Mesenteric fat pad (tissue), 1 donor: ENCODE data around the gene MEIOSIN. TPM values are rescaled to one million over a fixed set of nuclear protein-coding genes. Genes with fewer than 3 reads are reported as not detected.
"Not testable (repeated sequence)": the region's sequence is repeated elsewhere in the genome, so short reads cannot be mapped to it uniquely, and the experiment has no call there.

Experiments
- DNase-seq: peaks from one replicate; pipeline ENCODE4 v3.0.0-alpha.2; 2020; ENCODE audit warnings: low spot score
- long read RNA-seq: library from polyadenylated mRNA; unstranded; transcript quantifications from one replicate; pipeline ENCODE4 v2.0.0, GENCODE V29; 2020
- total RNA-seq: library from RNA; stranded (reverse); fragmentation: NEBNext Ultra II Directional; extraction: Animal tissue kit (Norgen Biotek cat#: 25700); gene quantifications from one replicate; pipeline ENCODE4 v1.2.1, GENCODE V29; 2021
- donor health status: DM: yes; HTN: yes; CAD: no.

MEIOSIN gene, protein sequence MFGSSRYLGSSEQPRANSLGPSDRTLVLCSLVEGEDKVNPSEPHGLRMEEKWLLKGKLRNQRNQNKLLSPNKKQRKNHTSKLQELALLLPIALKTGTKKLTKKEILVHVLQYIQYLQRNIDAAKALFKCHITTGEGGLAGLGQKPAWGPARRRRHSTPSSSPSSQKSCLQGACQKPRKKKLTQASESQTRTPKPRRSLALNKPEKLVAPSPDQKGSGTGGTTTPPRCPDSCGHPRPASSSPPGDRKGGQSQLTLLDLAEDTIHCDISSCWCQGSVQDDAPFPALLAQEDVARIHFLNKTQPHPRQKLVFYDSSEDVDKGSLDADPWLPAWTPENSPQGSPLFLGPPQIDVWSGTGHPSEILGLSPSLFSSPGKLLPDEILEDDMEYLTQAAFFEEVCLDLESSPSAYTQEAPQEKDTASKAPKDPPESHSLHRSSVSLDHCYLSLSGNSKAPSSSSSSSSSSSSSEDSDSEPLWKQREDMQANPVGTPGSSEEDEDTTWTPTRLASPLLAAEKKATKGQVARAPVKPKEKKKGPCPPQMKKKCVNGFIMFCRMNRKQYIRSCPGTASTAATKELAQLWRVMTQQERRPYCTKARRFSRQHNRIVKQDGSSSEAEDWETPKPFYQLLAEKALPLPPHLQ
- not detected for total RNA-seq
- long read RNA-seq: 0 reads

DNA sequence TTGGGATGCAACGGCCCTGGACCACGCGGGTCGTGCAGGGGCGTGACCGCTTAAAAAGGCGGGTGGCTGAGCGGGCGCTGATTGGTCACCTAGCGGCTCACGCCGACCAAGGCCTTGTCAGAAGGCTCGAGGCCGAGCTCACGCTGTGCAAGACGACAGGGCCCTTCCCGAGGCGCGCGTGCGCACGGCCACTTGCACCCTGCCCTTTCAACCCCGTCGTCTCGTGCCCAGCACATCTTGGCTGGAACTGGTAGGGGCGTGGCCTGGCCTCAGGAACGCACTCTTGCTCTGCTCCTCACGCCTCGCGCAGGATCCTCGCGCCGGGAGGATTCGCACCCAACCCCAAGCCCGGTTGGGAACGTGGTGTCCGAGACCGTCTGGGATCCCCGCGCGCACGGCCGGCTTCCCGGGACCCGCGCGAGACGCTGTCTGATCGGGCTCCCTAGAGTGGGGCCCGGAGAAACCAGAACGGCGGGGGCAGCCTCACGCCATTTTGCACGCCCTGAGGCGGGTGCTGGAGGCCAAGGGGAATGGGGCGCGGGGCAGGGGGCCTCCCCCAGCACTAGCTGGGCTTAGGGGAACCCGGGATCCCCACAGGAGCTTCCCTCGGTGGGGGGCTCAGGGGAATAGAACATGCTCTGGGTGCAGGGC is at the start of gene MEIOSIN:
Gene MEIOSIN, plus strand, starts transcription at position 280 of the 651 bp plus-strand sequence. CDS start 1,938 bp downstream, outside the sequence.
- DNase-seq: no peak

DNA sequence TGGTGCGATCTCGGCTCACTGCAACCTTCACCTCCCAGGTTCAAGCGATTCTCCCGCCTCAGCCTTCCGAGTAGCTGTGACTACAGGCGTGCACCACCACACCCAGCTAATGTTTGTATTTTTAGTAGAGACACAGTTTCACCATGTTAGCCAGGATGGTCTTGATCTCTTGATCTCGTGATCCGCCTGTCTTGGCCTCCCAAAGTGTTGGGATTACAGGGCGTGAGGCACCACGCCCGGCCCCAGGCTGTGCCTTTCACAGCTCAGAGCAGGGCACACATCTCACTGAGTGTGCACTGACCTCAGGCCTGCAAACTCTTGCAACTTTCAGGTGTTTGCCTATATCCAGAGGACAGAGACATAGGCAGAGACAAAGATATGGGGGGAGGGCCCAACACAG is 48.2 kb upstream of the MEIOSIN start:
- DNase-seq: not testable (repeated sequence)

DNA sequence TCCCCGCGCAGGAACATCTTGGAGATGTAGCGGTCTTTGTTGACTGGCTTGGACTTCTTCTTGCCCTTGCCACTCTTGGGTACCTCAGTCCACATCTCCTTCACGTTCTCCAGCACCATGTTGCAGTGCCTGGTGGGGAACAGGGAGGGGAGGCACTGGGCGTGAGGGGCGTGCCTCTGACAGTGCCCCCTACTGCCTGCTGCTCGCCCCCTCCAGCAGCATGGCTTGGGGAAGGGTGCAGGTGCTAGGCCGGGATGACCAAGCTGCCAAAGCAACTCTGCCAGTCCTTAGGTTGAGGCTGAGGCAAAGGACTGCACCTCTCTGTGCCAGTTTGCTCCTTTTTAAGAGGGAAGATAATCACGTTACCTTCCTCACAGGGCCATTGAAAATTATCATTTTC is 45.6 kb upstream of the MEIOSIN start:
- DNase-seq: no peak

DNA sequence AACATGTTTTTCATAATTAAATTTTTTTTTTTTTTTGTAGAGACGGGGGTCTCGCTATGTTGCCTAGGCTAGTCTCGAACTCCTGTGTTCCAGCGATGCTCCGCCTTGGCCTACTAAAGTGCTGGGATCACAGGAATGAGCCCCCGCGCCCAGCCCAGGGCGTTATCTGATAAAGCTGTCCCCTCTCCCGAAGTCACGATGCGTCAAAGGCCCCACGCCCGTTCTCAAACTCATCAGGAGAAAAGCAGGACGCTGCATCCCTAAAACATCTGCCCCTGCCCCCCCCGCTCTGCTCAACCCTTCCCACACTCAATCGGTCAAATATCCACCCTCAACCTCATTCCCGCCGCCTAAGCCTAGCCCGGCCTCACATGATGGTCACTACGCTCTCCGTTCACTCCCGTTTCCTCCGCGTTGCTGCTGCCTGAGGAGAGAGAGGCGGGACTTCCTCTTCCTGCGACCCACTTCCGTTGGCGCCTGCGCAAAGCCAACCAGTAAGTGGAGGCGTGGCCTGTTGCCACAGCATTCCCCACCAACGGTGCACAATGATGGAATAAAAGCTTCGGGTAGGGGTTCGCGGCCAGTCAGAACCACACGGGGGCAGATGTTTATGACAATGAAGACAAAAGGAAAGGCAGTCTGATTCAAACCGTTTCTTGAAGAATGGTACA is 41.6 kb upstream of the MEIOSIN start, which contains the start of gene SNRPD2:
Gene SNRPD2, minus strand, starts transcription at position 438 of the 671 bp plus-strand sequence. Its CDS starts 65 bp downstream, at position 373.
- DNase-seq: peak; percentile 97

DNA sequence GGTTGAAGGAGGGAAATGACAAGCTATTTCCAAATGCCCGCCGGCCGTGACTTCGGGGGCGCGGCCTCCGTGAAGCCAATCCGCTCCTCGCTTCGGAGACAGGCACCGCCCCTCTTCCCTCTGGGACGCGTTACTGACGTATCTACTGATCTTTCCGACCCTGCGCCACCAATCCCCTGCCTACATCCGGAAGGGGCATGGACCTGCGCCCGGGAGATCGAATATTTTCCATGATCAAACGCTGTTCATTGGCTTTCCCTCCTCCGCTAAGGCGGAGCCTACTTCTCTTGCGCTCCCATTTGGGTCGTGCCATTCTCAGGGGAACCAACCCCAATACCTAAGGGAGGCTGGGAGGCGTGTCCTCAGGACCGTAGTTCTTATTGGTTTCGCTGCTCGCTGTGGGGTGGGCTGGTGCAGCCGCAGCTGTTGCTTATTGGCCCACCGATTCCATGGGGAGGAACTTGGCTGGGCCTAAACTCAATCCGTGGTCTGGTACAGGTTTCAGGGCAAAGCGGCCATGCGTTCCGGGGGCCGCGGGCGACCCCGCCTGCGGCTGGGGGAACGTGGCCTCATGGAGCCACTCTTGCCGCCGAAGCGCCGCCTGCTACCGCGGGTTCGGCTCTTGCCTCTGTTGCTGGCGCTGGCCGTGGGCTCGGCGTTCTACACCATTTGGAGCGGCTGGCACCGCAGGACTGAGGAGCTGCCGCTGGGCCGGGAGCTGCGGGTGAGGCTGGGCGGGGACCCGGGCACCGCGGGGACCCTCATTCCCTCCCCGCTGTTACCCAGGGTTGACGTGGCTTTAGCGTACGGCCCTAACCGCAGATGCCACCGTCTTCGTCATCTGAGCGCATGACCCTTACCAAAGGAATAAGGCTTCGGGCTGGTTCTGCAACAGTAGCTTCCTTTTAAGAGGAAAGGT is 40.8 kb upstream of the MEIOSIN start, which contains the start of gene QPCTL:
Gene QPCTL, plus strand, starts transcription at position 480 of the 919 bp plus-strand sequence. Its CDS starts 38 bp downstream, at position 518.
- peak; percentile 97 for DNase-seq

DNA sequence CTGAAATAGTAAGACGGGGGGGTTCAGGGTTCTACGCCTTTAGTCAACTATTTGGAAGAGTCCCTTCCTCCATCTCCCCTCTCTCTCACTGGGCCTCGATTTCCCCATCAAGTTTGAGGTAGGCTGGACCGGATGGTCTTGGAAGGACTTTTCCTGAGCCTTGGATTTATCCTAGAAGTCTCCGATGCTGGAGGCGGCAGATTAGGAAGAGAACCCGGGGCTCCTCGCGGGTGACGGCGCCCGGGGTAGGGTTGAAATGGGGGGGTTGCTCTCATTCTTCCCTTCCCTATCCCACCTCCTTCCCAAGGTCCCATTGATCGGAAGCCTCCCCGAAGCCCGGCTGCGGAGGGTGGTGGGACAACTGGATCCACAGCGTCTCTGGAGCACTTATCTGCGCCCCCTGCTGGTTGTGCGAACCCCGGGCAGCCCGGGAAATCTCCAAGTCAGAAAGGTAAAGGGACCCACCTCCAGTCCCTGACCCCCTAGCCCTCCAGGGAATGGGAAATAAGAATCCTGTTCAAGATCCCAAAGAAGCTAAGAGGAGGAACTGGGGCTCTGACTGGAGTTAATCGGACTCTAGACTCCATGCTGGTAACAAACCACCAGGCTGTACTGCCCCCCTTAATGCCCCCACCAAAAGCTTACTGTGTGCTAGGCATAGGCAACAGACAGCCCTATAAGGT is 40.0 kb upstream of the MEIOSIN start:
- DNase-seq: peak; percentile 91

DNA sequence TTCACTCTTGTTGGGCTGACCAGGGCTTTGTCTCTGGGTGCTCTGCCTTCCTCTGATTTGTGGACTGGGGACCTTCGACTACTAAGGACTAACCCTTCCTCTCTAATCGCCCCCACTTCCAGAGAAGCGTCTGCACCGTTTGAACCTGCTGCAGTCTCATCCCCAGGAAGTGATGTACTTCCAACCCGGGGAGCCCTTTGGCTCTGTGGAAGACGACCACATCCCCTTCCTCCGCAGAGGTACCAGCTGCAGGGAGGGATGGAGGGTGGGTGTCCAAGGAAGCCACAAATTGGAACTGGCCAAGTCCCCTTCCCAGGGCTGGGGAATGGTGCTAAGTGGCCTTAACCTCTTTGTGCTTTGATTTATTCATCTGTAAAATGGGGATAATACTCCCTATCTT is 31.6 kb upstream of the MEIOSIN start:
- DNase-seq: no peak

DNA sequence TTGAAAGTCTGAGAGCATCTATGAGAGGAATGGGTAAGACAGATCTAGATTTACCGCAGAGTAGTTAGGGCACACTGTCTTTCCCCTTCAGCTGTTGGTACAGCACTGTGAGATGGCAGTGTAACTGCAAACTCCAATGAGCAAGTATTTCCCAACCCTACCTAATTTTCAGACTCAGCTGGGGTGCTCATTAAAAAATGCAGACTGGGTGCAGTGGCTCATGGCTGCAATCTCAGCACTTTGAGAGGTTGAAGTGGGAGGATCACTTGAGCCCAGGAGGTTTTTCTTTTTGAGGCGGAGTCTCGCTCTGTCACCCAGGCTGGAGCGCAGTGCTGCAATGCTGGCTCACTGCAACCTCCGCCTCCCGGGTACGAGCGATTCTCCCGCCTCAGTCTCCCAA is 28.1 kb upstream of the MEIOSIN start:
- DNase-seq: no peak

DNA sequence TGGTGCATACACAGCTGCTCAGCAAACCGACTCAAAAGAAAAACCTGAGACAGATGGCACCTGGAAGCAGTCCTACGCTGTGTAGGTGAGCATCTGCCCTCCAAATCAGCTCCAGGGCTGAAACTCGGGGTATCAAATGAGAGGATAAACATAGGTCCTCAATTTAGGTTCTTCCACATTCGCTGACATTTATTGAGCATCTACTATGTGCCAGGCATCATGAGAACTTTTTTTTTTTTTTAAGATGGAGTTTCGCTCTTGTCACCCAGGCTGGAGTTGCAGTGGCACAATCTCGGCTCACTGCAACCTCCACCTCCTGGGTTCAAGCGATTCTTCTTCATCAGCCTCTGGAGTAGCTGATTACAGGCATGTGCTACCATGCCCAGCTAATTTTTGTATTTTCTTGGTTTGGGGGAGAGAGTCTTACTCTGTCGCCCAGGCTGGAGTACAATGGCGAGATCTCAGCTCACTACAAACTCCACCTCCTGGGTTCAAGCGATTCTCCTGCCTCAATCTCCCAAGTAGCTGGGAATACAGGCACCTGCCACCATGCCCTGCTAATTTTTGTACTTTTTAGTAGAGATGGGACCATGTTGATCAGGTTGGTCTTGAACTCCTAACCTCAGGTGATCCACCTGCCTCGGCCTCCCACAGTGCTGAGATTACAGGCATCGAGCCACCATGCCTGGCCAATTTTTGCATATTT is 27.4 kb upstream of the MEIOSIN start:
- no peak for DNase-seq

DNA sequence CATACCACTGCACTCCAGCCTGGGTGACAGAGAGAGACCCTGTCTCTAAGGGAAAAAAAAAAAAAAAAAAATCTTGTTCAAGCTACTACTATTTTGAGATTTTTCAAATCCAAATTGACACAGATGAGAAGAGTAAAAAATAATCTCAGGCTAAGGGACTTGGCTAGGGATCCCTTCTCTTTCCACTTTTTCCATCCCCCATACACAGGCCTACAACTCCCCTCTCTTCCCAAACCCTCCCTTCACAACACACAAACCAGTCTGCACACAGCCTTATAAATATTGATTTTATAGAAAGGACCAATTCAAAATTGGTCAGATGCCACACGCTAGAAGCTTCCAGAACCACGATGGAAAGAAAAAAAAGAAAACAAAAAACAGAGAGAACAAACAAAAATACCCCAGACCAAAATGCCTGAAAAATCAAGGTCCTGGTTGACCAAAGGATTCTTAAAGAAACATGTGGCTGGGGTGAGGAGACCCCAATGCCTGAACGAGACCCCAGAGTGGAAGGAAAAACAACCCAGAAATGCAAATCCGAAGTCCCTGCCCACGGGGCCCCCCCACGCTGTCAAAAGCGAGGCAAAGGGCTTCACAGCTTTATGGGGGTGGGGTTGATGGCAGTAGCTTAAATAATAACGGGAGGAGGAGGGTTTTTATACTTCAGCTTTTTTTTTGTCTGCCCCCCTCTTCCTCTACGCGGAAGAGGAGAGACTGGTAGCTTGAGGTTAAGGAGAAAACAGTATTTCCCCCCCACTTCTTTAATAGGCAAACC is 22.7 kb upstream of the MEIOSIN start:
- DNase-seq: no peak

DNA sequence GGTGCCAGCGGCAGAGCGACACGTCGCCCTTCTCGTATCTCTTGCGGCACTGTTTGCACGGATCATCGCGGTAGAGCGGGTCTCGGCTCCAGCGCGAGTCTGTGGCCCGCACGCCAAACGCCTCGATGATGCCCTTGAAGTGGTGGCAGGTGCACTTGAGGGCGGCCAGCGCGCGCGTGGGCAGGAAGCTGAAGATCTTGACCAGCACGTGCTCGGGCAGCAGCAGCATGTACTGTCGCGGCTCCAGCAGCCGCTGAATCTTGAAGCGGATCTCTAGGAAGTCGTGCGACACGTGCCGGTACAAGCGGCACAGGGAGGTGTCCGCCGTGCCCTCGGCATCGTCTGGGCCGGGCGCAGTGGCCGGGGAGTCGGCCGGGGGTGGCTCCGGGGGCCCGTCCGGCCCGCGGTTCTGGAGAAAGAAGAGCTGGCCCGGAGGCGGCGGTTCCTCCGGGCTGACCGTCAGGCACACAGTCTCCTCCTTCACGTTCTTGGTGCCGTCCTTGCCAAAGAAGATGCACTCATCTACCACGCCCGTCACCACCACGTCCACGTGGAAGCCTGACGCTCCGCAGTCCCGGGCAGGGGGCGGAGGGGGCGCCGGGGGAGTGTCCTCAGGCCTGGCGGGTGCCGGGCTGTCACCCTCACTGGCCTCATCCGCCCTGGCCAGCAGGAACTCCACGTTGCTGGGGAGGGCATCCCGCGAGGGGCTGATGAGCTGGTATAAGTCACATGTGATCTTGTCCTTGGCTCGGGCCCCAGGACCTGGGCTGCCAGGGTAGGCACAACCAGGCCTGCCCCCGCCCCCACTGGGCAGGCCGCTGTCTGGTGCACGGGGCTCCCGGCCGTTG is 21.2 kb upstream of the MEIOSIN start:
- DNase-seq: no peak

DNA sequence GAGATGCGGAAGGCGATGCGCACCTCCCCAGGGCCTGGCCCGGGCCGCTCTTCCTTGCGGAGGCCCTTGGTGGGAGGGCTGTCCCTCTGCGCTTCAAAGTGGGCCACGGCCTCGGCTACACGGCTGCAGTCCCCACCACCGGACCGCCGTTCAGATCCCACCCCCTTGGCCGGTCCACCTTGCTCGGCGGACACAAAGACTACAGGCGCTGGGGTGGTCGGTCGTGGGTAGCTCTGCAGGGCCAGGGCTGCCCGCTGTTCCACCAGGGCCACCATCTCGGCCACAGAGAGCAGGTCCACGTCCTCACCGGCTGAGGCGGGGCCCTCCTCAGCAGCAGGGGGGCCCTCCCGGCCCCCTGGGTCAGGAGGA is 20.6 kb upstream of the MEIOSIN start:
- no peak for DNase-seq

DNA sequence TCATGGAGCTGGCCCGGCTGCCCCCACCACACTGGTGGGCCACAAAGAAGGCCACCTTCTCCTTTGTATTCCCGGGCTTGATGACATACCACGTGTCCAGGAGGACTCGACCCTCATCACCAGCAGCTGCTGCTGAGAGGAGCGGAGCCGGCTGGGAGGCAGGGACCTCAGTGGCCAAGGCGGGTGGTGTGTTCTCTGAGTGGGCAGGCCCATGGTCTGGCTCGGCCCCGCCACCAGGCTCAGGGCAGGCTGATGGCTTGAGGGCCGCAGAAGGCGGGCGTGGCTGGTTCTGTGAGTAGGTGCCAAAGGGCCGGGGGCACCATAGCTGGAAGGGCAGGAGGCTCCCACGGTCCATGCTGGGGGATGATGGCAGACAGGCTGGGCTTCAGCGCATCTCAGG is 20.1 kb upstream of the MEIOSIN start:
- DNase-seq: no peak

DNA sequence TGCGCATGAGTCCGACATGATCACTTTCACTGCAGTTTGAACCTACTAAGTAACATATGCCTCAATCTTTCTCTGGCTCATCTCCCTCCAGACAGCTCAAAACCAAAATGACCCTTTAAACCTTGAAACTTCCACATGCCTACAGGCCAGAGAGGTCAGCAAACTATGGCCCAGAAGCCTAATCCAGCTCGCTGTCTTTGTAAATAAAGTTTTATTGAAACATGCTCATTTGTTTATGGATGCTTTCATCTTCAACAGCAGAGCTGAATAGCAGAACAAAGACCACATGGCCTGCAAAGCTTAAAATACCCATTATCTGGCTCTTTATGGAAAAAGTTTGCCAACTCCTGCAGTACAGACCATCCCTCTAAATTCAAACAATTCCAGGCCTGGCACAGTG is 18.1 kb upstream of the MEIOSIN start:
- no peak for DNase-seq

DNA sequence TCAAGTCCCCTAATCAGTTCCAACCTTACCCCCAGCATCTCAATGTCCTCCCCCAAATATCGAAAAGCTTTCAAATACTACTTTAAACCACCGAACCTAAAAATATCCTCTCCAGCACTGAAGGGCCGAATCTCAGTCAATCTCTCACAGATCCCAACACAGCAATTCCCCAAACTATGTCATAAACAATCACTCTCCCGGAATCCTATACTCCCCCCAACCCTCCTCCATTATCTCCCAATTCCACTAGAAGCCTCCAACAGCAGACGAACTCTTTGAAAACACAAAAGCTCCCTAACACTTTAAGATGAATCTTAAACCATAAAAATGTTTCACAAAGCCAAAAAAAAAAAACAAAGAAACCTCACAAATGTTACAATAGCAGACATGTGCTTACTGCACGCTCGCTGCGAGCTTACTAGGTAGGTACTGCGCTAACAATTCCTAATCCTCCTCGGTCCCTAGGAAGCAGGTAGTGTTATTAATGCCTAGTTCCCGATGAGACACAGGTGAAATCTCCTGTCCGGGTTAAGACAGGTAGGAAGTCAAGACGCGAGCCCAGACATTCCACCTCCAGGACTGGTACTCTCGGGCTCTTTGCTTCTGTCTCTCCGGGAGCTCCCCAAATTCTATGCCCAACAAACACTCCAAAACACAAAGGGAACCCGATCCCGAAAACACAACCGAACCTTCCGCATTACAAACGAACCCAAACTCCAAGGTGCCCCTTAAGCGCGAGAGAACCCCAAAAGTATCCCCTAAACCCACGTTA is 16.7 kb upstream of the MEIOSIN start:
- no peak for DNase-seq

DNA sequence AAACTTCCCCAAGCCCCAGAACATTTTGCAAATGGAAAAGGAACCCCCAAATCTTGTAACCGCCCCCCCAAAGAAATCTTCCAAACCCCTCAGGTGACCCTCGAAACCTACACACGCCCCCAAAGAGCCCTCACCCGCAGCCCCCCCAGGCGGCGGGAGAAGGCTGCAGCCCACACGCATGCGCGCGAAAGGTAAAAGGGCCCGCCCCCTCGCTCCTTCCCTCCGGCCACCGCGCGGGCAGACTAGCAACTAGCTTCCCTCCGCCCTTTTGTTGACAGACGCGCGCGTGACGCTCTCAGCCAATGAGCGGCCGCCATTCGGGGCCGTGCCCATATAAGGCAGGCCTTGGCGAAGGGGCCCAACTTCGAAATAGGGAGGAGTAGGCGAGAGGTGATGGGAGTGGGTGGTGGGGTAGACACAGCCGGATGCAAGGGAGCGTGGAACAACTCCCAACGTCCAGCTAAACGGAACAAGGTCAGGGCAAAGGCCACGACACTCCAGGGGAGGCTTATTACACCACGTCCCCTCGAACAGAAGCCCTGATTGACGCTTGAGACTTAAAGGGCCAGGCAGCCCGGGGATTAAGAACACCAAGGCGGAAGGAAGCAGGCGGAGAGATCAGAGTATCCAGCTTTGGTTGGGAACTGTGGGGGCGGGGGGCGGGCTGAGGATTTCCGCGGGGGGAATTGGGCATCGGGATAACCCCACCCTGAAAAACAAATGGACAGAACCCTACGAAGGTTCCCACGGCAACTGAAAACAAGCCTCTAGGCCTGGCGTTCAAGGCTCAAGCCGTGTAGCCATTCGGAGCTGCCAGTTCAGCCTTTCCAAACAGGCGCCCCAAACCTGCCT is 15.9 kb upstream of the MEIOSIN start:
- peak; percentile 99 for DNase-seq
